Measurements from ENCODE around the gene ENTPD2.

DNA sequence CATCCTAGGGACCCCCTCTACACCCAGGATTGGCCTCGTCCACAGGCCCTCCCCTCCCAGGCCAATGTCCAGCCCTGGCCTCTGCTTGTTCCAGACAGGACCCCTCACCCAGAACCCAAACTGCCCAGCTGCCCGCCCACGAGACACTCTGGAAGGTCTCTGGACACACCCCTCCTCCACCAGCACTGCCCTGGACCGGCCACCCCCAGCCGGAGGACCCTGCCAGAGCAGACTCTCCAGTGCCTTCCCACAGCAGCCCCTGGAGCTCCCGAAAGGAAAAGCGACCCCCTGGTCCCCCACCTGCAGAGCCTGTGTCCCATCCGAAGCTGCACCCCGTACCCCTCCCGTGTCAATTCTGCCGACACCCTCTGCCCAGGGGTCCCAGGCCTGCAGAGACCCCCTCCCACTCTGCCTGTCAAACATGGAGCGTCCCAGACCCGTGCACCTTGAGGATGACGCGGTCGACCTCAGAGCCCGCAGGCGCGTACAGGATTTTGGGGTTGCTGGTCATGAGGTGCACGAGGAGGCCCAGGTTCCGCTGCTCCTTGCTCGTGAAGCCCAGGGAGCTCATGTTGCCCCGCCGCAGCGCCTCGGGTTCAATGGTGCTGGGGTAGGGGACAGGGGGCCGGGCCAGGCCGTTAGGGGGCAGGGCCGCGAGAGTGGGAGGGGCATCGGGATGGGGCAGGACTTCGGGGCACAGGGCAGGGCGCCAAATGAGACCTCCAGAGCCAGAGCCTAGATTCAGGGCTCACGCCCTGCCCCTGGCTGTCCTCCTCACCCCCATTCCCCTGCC is 33.8 kb downstream of the ENTPD2 start:
- TF ChIP-seq, protein P1, sequence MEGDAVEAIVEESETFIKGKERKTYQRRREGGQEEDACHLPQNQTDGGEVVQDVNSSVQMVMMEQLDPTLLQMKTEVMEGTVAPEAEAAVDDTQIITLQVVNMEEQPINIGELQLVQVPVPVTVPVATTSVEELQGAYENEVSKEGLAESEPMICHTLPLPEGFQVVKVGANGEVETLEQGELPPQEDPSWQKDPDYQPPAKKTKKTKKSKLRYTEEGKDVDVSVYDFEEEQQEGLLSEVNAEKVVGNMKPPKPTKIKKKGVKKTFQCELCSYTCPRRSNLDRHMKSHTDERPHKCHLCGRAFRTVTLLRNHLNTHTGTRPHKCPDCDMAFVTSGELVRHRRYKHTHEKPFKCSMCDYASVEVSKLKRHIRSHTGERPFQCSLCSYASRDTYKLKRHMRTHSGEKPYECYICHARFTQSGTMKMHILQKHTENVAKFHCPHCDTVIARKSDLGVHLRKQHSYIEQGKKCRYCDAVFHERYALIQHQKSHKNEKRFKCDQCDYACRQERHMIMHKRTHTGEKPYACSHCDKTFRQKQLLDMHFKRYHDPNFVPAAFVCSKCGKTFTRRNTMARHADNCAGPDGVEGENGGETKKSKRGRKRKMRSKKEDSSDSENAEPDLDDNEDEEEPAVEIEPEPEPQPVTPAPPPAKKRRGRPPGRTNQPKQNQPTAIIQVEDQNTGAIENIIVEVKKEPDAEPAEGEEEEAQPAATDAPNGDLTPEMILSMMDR (IDR thresholded peaks at IDR 0.05) = no peak
- no peak for TF ChIP-seq POLR2A (IDR thresholded peaks at IDR 0.05)
